HG02588 (cell line): Measurements from ENCODE around the gene CCDC137.

Source experiments
- ATAC-seq: cut with Tn5 transposase; IDR thresholded peaks from one replicate; pipeline ENCODE4 v1.9.1; 2021; ENCODE audit warnings: mild to moderate bottlenecking, moderate library complexity; ENCODE audit not compliant: unreplicated experiment

CCDC137 gene

DNA sequence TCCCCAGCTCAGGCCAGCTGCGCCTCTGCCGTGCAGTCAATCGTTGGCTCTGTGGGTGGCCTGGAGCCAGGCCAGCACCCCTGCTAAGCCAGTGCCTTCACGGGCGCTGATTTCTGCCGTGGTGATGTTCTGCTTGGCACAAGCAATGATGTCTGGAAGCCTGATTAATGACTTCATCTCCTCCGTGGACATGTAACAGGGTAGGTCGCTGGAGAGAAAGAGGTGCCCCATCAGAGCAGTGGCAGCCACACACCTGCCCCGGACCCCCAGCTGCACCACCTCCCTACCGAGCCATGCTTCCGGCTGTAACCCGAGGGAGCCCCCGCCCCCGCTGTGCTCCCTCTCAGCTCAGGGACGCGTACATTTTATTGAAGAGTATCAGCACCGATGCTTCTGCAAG, 15.1 kb downstream of the CCDC137 start:
- no peak for ATAC-seq

- ATAC-seq = no peak
Measured at GRCh38 chr17:81682565-81683207, 16.1 kb downstream of the CCDC137 start.

DNA sequence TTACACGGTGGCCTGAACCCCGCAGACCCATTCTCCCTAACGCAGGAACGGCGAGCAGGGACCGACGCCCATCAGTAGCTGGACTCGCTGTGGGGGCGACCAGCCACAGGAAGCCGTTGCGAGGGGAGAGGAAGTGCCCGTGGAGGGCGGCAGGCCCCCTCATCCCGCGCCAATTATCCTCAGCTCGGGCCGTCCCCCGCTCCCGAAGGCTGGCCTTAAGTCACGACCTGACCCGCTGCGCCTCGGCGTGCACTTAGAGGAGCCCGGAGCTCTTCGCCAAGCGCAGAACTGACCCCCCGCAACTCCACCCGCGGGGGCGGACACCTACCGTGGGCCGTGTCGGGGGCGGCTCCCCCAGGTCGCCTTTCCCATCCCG, 16.7 kb downstream of the CCDC137 start:
- ATAC-seq = peak; percentile 5

DNA sequence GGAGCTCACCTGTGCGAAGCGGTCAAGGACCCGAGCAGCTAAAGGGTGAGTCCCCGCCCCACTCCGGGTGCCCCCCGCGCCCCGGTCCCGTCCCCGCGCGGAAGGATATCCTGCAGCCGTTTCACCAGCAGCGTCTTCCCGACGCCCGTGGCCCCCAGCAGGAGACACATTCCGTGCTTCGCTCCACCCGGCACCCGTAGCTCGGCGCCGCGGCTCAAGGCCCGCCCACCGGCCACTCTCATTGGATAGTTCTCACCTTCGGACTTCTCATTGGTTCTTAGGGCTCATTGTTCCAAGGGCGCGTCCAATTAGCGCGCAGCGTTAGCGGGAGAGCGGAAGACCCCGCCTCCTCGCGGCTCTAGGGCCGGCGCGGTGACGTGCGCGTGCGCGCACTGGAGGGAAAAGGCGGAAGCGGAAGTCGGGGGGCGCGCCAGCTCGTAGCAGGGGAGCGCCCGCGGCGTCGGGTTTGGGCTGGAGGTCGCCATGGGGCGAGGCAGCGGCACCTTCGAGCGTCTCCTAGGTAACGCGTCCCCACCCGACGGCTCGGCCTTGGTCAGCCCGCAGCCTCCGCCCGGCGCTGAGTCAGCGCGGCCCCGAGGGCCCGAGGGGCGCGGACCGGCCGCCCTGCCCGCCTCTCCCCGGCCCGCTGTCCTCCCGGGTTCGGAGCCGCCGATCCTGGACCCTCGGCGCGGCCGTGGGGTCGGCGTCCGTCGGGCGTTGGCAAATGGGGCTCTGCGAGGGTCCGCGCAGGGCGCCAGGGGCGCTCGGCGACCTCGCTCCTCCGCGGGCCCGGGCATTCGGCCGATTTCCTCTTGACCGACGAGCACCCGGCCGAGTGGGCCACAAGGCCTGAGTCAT, 17.3 kb downstream of the CCDC137 start, which contains the start of the genes ARL16 and HGS:
Gene ARL16 (minus strand): TSS at position 214 of the 858 bp plus-strand sequence. CDS start 44 bp downstream, at position 170.
Gene HGS (plus strand): TSS at position 428 of the 858 bp plus-strand sequence. CDS start 56 bp downstream, at position 484.
- ATAC-seq = peak; percentile 84

- ATAC-seq = no peak
Measured at GRCh38 chr17:81684442-81684911, 17.9 kb downstream of the CCDC137 start.

GRCh38 chr17:81685108-81685507, 18.6 kb downstream of the CCDC137 start:
- no peak for ATAC-seq

DNA sequence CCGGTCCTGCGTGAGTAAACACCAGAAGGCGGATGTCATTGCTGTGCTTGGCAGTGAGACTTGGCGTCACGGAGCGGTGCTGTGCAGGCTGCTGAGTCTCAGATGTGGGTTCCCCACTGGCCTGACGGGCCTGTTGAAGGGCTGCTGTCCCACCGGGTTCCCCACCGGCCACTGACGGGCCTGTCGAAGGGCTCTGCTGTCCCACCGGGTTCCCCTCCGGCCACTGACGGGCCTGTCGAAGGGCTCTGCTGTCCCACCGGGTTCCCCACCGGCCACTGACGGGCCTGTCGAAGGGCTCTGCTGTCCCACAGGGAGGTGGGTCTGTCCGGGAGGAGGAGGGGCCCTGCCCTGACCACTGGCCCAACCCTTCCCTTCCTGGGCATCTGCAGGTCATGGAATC, 20.1 kb downstream of the CCDC137 start:
- no peak for ATAC-seq

DNA sequence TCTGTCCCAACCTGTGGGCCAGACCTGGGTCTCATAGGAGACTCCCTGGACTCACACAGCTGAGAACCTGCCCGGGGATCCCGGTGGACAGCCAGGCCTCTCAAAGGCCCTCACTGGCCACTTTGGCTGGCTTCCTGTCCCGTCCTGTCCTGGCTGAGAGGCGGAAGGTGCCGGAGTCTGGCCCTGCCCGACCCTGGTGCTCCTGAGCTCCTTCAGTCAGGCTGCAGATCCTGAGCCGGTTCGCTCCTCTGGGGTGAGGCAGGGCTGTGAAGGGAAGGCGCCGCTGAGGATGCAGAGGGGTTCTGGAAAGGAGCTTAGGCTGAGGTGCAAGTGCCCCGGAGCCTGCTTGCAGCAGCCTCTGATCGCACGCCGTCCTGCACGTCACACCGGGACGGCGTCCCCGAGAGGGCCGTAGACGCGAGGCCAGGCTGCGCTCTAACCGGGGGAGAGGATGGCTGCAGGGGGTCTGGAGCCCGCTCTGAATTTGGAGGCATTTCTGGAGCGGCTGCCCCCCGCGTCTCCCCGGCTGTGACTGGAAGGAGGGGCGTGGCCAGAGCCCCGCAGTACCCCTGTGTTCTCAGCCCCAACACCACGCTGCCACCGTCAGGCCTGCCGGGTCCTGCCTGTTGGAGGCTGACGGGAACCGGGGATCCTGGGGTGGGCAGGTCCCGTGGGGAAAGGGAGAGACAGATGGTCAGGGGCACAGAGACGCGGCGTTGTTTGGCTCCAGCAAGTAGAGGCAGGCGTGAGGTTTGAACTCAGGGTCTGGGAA, 21.4 kb downstream of the CCDC137 start:
- ATAC-seq = no peak

DNA sequence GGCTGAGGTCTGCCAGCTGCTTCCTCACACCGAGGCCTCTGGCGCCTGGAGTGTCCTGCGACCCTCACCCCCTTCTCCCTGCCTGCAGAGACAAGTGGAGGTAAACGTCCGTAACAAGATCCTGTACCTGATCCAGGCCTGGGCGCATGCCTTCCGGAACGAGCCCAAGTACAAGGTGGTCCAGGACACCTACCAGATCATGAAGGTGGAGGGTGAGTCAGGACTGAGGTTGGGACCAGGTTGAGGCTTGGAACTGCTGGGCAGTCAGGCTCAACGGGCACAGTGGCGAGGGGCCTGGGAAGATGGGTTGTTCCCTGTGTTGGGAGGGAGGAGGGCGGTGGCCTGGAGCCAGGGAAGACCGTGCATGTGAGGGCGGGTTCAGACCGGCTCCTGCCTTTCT, 22.1 kb downstream of the CCDC137 start:
- no peak for ATAC-seq

DNA sequence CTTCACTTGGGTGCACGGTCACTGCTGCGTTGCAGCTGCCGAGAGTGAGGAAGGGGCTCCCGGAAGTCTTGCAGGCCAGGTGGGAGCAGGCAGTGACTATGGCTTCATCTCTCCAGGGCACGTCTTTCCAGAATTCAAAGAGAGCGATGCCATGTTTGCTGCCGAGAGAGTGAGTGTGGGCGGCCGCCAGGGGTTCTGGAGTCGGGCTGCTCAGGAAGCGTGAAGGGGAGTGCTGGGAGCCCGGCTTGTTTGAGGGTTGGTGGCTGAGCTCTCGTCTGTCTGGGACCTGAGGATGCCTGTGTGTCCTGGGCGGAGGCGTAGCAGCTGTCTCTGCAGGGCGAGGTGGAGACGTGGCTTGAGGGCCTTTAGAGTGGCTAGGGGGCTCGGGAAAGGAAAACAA, 23.5 kb downstream of the CCDC137 start:
- ATAC-seq = no peak

DNA sequence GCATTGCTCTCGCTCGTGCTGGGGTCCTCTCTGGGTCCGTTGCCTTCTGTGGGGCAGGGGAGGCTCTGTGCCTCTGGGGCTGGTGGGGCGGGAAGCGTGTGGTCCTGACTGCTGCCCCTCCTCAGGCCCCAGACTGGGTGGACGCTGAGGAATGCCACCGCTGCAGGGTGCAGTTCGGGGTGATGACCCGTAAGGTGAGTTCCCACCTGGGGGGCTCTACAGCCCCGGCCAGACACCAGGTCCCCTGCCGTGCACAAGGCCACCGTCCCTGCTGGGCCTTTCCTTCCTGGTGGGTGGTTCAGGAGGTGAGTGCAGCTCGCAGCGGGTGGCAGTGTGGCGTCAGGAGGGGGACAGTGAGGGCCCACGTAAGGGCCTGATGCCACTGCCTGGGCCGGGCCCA, 24.0 kb downstream of the CCDC137 start:
- no peak for ATAC-seq

GRCh38 chr17:81691196-81691595, 24.7 kb downstream of the CCDC137 start:
- no peak for ATAC-seq

GRCh38 chr17:81691608-81692007, 25.1 kb downstream of the CCDC137 start:
- no peak for ATAC-seq

DNA sequence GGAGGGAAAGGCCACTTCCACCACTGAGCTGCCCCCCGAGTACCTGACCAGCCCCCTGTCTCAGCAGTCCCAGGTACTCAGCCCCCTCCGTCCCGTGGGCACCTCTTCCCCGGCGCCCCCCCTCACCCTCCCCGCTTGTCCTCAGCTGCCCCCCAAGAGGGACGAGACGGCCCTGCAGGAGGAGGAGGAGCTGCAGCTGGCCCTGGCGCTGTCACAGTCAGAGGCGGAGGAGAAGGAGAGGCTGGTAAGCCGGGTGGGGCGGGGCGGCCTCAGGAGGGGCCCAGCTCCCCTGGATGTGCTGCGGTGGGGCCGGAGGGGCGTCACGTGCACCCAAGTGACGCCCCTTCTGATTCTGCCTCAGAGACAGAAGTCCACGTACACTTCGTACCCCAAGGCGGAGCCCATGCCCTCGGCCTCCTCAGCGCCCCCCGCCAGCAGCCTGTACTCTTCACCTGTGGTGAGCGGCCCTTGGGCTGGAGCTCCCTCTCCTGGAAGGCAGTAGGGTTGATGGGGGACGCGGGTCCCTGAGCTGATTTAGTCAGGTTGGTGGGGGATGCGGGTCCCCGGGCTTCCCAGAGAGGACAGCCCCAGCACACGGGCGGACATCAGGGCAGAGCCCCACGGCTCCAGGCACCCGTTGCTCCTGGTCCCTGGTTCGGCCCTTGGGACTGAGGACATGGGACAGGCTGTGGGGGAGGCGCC, 27.1 kb downstream of the CCDC137 start:
- no peak for ATAC-seq

GRCh38 chr17:81694810-81695209, 28.3 kb downstream of the CCDC137 start:
- ATAC-seq = no peak

DNA sequence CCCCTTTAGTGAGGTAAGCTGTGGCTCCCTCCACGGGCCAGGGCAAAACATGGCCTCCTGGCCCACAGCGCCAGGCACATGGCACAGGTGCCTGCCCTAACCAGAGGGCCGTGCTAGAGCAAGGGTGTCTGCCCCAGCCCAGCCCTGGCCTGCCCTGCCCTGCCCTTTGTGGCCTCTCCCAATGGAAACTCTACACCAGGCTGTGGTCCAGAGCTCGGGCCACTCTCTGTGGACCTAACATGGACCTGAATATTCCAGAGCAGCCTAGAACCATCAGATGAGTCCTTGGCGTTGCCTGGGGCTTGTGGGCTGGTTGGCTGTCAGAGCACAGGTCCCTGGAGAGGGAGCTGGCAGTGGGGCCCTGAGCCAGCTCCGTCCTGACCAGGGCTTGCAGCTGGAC, 28.7 kb downstream of the CCDC137 start:
- no peak for ATAC-seq

DNA sequence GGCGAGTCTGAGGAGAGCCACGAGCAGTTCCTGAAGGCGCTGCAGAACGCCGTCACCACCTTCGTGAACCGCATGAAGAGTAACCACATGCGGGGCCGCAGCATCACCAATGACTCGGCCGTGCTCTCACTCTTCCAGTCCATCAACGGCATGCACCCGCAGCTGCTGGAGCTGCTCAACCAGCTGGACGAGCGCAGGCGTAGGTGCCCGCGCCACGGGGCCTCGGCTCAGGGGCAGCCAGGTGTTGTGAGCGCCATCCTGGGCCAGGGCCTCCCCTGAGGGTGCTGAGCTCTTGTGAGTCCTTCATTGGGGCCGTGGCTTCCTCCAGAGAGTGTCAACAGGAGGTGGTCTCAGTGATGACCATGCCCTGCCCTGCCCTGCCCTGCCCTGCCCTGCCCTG, 29.3 kb downstream of the CCDC137 start:
- ATAC-seq = no peak

DNA sequence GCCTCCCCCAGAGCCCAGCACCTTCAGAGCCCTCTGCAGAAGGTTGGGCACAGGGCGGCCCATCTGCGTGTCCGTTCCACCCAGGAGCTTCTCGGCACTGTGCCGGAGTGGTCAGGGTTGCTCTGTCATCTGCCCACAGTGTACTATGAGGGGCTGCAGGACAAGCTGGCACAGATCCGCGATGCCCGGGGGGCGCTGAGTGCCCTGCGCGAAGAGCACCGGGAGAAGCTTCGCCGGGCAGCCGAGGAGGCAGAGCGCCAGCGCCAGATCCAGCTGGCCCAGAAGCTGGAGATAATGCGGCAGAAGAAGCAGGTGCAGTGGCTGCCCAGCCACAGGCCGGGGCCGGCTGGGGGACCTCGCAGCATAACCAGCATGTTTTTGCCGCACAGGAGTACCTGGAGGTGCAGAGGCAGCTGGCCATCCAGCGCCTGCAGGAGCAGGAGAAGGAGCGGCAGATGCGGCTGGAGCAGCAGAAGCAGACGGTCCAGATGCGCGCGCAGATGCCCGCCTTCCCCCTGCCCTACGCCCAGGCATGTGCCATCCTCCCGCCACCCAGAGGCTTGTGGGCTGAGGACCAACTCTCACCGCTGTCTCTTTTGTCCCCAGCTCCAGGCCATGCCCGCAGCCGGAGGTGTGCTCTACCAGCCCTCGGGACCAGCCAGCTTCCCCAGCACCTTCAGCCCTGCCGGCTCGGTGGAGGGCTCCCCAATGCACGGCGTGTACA, 29.8 kb downstream of the CCDC137 start:
- no peak for ATAC-seq

GRCh38 chr17:81697261-81698044, 30.9 kb downstream of the CCDC137 start:
- ATAC-seq = no peak
